Liver (tissue), 3 donors: ENCODE results near the gene MMP21.

Experiments
- RXRA ChIP-seq, 2 donors: IDR thresholded peaks; 2 replicates each; pipeline ENCODE4 v1.6.1; 2017 to 2018; ENCODE audit warnings: antibody characterized with exemption in 2 of 2, mild to moderate bottlenecking in 1 of 2
- TAF1 ChIP-seq: conservative IDR thresholded peaks from 2 replicates; pipeline ENCODE4 v1.6.1; 2016; ENCODE audit warnings: antibody characterized with exemption, mild to moderate bottlenecking
- TF ChIP-seq, protein P1 (sequence below): fragments of 150-350 bp; IDR thresholded peaks from 2 replicates; pipeline ENCODE4 v1.5.1; 2017; ENCODE audit warnings: improper control_type of control experiment, low read depth, low read length; ENCODE audit not compliant: missing input control
- TF ChIP-seq, protein P2 (sequence below): IDR thresholded peaks from 2 replicates; pipeline ENCODE4 v1.6.1; 2016; ENCODE audit warnings: antibody characterized with exemption, mild to moderate bottlenecking
- TF ChIP-seq, protein P3 (sequence below): IDR thresholded peaks from 2 replicates; pipeline ENCODE4 v1.6.1; 2016; ENCODE audit warnings: antibody characterized with exemption
- donor health status: healthy.
- donor health status: healthy.

DNA sequence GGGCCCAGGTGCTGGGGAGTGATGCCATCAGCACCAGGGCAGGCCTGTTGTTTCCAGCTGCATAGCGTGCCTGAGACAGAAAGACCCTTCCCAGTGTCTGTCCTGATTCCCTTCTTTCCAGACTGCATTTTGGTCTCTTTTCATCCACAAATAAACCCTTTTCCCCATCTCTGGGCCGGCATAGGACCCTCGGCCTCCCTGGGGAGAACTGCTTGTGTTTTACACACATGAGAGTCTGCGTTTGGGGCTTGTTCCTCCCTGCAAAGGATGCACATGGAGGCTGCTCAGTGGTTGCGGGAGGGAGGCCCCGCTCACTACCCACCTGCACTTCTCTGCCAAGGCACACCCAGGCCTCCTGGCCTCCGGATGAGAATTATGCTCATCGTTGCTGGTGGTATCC is 5.8 kb upstream of the MMP21 start:
- TF ChIP-seq, protein P1, sequence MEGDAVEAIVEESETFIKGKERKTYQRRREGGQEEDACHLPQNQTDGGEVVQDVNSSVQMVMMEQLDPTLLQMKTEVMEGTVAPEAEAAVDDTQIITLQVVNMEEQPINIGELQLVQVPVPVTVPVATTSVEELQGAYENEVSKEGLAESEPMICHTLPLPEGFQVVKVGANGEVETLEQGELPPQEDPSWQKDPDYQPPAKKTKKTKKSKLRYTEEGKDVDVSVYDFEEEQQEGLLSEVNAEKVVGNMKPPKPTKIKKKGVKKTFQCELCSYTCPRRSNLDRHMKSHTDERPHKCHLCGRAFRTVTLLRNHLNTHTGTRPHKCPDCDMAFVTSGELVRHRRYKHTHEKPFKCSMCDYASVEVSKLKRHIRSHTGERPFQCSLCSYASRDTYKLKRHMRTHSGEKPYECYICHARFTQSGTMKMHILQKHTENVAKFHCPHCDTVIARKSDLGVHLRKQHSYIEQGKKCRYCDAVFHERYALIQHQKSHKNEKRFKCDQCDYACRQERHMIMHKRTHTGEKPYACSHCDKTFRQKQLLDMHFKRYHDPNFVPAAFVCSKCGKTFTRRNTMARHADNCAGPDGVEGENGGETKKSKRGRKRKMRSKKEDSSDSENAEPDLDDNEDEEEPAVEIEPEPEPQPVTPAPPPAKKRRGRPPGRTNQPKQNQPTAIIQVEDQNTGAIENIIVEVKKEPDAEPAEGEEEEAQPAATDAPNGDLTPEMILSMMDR = no peak
- TF ChIP-seq RXRA (IDR thresholded peaks at IDR 0.05) (no peak), TAF1 (no peak)
- TF ChIP-seq, protein P2, sequence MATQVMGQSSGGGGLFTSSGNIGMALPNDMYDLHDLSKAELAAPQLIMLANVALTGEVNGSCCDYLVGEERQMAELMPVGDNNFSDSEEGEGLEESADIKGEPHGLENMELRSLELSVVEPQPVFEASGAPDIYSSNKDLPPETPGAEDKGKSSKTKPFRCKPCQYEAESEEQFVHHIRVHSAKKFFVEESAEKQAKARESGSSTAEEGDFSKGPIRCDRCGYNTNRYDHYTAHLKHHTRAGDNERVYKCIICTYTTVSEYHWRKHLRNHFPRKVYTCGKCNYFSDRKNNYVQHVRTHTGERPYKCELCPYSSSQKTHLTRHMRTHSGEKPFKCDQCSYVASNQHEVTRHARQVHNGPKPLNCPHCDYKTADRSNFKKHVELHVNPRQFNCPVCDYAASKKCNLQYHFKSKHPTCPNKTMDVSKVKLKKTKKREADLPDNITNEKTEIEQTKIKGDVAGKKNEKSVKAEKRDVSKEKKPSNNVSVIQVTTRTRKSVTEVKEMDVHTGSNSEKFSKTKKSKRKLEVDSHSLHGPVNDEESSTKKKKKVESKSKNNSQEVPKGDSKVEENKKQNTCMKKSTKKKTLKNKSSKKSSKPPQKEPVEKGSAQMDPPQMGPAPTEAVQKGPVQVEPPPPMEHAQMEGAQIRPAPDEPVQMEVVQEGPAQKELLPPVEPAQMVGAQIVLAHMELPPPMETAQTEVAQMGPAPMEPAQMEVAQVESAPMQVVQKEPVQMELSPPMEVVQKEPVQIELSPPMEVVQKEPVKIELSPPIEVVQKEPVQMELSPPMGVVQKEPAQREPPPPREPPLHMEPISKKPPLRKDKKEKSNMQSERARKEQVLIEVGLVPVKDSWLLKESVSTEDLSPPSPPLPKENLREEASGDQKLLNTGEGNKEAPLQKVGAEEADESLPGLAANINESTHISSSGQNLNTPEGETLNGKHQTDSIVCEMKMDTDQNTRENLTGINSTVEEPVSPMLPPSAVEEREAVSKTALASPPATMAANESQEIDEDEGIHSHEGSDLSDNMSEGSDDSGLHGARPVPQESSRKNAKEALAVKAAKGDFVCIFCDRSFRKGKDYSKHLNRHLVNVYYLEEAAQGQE = no peak
- TF ChIP-seq, protein P3, sequence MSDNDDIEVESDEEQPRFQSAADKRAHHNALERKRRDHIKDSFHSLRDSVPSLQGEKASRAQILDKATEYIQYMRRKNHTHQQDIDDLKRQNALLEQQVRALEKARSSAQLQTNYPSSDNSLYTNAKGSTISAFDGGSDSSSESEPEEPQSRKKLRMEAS = no peak
